GM12873 (cell line): ENCODE results near the gene QSOX2.

Source experiments
- TF ChIP-seq, protein P1 (sequence below): IDR thresholded peaks from 2 replicates; pipeline ENCODE4 v1.5.1; 2012; ENCODE audit warnings: low read depth, mild to moderate bottlenecking, moderate library complexity, low read length, control low read depth; ENCODE audit not compliant: insufficient read depth; ENCODE audit errors: missing control alignments

Gene QSOX2

DNA sequence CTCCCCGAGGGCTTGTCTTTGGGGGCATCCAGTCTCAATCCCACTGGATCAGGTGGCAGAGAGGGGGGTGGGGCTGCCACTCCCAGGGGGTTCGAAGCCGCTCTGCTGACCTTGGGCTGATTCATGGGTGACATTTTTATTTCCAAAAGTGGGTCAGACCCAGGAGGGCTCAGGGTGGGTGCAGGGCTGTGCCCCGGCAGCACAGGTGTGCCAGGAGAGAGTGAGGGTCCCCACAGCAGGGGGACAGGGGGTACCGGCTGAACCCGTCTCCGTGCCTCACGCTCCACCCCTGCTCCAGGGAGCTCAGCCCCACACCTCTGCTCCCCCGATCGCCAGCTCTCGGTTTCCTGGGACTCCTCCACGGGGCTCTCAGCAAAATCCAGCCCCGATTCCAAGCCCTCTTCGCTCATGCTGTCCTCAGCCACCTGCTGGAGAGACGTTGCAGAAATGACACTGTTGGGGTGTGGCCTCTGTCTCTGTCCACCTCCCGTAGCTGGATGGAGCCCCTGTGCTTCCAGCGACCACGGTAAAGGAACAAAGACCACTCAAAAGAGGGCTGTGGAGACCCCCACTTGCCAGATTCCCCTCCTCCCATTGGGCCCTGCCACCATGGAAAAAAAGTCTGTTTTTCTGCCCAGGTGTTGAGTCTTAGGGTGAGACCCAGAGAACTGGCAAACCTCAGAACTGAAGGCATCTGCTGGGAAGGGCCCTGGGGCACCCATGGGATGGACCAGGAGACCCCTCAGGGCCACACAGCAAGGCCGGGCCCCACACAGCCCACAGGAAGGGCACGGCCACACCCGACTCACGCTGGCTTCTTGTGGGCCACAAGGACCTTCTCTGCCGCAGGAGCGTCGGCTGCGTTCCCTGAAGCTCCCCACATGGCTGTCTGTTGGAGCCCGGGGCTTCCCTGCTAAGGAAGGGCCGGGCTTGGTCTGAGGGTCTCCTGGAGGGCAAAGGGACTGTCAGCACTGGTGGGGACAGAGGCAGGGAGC is 10.6 kb upstream of the QSOX2 start:
- TF ChIP-seq, protein P1, sequence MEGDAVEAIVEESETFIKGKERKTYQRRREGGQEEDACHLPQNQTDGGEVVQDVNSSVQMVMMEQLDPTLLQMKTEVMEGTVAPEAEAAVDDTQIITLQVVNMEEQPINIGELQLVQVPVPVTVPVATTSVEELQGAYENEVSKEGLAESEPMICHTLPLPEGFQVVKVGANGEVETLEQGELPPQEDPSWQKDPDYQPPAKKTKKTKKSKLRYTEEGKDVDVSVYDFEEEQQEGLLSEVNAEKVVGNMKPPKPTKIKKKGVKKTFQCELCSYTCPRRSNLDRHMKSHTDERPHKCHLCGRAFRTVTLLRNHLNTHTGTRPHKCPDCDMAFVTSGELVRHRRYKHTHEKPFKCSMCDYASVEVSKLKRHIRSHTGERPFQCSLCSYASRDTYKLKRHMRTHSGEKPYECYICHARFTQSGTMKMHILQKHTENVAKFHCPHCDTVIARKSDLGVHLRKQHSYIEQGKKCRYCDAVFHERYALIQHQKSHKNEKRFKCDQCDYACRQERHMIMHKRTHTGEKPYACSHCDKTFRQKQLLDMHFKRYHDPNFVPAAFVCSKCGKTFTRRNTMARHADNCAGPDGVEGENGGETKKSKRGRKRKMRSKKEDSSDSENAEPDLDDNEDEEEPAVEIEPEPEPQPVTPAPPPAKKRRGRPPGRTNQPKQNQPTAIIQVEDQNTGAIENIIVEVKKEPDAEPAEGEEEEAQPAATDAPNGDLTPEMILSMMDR, result peak; percentile 31

DNA sequence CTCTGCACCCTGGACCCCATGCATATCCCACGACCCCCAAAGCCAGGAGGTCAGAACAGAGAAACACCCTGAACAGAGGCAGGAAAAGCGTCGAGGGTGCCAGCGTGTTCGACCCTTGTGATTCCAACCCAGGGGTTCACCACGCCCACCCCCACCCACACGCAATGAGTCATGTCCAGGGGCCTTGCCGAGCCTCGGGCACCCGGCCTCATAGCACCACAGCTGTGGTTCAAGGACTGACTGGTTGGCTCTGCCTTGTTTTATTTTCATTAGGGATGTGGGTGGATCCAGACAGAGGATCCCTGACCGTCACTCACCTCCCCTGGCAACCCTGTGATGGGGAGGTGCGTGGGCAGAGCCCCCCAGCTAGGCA is 9.5 kb upstream of the QSOX2 start:
- TF ChIP-seq, protein P1, result no peak

DNA sequence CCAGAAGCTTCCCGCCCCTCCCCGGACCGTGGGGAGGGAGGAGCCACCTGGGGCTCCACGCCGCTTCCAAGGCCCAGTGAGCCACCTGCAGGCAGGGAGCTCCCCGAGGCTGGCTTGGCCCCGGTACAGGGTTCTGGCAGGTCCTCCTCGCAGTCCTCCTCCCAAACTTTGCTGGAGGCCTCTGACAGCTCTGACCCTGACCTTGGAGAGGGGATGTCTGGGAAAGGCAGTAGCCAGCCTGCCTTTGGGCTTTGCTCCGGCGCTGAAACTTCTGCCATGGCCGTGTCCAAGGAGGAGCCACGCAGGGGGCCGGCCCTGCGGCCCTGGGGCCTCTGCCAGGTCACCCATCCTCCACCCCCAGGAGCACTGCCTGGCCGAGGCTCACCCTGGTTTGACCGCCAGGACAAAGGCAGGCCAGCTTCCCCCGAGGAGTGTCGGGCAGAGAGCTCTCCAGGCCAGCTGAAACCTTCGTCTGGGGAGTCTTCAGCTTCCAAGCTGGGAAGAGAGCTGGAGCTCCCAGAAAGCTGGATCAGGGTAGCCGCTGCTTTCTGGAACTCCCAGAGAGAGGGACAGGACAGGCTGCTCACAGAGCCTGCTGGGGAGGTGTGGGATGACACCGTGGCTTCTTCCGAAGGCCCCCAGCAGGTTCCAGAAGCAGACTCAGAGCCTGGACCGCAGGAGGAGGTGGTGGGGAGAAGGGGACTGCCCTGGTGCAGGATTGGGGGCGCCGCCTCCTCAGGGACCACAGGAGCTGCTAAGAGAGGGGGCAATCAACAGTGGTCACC is 9.0 kb upstream of the QSOX2 start:
- TF ChIP-seq, protein P1, result no peak

DNA sequence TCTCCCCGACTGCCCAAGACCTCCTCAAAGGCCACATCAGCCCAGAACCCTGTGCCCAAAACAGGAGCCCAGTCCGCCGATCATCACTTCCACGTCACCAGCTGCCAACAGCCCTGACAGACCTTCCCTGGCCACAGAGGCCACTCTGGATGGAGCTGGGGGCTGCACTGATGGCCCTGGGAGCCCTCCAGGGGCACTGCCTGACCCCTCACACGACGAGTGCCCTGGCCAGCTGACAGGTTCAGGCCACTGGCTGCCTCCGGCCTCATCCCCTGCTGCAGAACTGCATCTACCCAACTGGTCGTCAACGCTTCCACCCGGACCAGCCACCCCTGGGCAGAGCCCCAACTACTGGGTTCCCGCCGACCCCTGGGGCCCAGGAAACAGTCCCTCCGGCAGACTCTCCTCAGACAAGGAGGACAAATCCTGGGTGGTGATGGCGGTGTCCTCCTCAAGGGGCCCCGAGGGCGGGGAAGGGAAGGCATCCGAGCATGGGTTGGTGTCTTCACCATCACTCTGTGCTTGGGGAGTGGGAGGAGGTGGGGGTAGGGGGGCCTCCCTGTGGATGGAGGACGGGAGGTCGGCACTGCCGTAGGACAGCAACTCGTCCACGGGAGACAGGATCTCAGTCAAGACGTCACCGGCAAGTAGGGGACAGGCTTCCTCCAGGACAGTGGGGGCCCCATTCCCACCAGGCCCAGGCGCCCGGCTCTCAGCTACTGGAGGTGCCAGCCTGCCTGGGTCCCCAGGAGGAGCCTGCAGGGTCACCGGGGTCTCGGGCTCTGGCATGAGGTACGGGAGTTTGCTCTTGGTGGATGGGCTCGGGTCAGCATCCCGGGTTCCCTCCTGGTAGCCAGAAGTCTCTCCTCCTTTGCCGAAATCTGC is 7.9 kb upstream of the QSOX2 start:
- TF ChIP-seq, protein P1, result no peak

DNA sequence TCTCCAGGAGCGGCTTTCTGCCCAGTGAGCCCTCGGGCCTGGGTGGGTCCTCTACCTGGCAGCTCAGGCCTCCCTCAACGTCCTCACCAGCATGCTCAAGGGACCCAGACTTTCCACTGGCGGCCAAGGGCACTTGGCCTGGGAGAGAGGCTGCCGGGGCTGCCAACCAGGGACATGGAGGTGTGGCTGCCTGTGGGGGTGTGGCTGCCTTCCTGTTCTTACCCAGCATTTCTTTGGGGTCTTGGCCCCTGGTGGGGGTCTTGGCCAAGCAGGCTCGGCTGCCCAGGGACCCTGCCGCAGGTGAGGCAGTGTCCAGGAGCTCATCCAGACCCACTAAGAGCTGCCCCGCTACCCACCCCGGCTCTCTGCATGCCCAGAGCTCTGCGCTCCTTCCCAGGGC is 7.2 kb upstream of the QSOX2 start:
- TF ChIP-seq, protein P1, result no peak

DNA sequence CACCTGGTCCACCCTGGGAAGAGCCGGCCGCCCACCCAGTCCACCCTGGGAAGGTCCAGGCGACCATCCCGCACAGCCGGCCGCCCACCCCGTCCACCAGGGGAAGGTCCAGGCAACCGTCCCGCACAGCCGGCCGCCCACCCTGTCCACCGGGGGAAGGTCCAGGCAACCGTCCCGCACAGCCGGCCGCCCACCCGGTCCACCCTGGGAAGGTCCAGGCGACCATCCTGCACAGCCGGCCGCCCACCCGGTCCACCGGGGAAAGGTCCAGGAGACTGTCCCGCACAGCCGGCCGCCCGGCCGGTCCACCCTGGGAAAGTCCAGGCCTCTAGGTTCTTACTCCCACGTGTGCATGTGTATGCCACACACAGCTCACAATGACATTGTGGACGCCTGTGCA is 6.7 kb upstream of the QSOX2 start:
- TF ChIP-seq, protein P1, result no peak
